Measurements from ENCODE around the gene CD84.

DNA sequence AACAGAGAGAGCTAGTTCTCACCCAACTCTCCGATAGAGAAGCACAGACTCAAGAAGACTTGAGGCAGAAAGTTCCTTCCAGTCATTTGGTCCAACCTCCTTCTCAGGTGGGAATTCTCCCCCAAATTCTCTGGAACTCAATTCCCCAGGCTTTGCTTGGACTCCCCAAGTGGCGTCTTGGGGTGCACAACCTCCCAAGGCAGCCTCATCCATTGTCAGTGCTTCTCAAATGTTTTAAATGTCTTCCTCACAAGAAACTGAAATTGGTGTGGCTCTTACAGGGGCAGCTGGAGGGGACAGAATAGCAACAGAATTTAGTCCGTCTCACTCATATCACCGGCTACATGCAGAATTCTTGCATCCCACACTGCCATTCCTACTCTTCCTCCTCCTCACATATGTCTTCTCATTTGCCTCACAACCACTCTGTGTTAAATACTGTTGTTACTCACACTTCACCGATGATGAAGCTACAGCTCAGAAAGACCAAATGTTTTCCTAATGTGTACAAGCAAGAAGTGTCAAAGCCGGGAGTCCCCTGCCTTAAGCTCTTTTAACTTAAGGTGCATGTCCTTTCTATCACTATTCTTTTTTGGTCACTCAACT lies 33.4 kb upstream of the CD84 start:
- TF ChIP-seq CTCF (IDR thresholded peaks at IDR 0.05; ENCODE audit: insufficient read depth, low read length, poor library complexity, severe bottlenecking) (no peak), EZH2phosphoT487 (conservative IDR thresholded peaks at IDR 0.05; ENCODE audit: low read length) (no peak)
